HT1080 (cell line): ENCODE measurements around the gene APOC3. TPM values are rescaled to one million over a fixed set of nuclear protein-coding genes. Genes with fewer than 3 reads are reported as not detected.
A peak's percentile ranks its signal among the peaks of the same experiment; 100 is the strongest.

Experiments used
- DNase-seq: peaks from one replicate; pipeline ENCODE4 v3.0.0-alpha.2; 2015; ENCODE audit warnings: low read depth
- total RNA-seq: library from RNA; depleted of rRNA; stranded (reverse); fragments of >200 nt; shearing (Covaris generic); gene quantifications from 2 replicates; pipeline ENCODE4 v1.2.3, GENCODE V29; 2014

The APOC3 gene
- total RNA-seq, 1 experiment from 2014 or later, result not detected

DNA sequence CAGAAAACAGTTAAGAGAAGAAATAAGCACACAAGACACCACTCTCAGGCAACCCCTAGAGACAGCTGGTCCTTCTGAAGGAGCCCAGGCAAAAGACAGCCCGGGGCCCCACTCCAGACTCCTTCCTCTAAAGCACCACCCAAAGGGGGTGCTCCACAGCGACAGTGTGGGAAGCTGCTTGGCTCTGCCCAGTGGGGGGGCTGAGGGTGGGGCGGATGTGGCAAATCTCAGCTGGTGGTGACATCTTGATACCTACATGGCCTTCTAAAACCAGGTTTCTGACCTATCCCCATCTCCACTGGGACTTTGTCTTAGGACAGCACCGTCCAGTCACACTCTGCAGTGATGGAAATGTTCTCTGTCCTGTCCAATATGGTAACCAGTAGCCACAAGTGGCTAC lies 17.9 kb downstream of the APOC3 start:
- DNase-seq, result no peak

DNA sequence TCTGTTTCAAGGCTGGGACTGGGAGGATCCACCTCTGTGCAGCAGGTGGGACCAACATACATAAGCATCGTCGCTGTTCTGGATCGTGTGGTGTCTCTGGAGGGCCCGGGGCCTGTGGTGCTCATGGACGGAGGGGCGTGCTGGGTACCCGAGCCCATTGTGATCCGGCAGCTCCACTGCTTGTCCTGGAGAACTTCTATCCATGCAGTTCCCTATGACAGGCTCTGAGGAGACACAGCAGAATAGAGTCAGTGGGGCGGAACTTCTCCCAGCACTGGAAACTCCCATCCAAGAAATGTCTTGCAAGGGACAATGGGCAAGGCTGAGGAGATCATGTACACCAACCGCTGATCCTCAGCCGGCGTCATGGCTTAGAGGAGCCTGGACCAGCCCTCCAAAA lies 19.4 kb downstream of the APOC3 start:
- no peak for DNase-seq

DNA sequence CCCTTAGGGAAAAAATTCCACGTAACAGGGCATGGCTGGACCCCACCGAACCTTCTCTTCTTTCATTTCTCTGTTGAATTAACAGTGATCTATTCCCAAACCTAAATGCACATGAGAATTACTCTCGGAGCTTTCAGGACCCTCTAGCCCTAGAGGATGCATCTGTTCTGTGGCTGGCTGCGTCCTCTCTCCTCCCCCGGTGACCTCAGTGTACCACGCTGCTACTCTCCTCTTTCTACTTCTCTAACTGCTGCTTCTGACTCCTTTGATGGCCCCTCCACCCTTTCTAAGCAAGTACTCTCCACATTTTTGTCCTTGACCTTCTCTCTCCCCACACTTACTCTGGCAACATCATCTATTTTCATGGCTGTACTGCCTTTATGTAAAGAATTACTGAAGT lies 19.8 kb downstream of the APOC3 start:
- no peak for DNase-seq

DNA sequence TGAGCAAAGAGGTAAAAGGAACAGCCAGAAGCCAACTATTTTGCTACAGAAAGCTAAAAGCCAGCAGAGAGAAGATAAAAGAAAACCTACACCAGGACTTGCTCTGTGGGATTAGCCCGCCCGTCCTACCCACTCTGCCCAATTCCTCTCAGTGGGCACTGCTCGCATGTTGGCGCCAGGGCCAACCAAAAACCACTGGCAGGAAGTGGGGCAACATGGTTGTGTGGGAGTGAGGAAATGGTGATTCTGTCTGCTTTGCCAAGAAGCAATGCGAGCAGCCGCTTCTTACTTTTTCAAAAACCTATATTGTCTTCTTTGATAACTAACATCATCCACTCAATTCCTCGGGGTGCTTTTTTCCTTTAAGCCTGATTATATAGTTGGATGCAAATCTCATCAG lies 21.9 kb downstream of the APOC3 start:
- no peak for DNase-seq

DNA sequence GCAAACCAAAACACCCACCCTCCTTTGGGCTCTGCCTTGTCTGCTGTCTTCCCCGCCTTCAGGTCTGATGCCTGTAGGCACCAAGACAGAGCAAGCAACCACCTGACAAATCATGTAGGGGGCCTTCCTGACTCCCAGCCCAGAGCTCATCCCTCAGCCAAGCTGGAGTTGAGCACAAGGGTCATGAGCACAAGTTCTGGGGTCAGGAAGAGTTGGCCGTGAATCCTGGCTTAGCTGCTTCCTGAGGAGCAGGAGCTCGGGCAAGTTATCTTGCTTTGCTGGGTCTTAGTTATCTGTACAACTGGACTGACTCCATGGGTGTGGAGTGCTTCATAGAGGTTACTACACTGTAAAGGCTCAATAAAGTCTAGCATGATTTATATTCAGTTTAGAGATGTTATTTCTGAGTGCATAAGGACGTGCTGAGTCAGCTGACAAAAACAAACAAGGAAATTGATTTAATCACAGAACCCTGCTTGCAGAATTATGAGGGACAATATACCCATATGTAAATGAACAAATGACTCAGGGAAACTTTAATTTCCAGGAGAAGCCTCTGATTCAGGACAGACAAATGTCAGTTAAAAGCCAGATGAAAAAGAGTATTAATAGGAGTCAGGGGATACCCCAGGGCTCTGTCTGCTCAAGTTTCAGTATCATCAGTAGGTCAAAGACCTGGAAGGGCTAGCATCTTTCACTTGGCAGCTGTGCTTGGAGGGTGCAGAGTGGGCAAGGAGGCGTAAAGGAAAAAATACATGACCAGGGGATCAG lies 22.7 kb downstream of the APOC3 start:
- peak; percentile 32 for DNase-seq

DNA sequence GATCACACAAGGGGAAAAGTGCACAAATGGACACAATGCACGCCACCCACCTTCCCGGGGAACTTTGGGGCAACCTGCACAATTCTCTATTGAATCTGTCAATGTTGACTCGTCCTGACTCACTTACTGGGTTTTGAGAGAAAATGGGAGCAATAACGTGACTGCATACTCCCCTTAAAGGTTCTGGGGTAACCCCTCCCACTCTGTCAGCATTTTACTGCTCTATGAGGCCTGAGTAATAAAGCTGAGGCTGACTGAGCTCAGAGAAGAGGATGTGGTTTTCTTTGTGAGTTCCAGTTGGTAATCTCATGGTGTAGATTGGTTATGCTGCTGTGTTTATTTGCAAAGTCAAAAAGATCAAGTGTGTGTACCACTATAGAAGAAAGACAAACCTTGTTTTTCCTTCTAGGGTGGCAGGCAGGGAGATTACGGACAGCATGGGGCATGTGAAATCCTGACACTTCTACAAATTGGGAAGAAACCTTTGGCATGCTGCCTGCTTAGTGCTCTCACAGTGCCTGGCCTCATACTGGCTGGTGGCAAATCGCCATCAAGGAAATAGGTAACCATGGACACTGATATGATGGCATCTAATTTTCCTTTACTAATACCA lies 23.9 kb downstream of the APOC3 start:
- peak; percentile 99 for DNase-seq

DNA sequence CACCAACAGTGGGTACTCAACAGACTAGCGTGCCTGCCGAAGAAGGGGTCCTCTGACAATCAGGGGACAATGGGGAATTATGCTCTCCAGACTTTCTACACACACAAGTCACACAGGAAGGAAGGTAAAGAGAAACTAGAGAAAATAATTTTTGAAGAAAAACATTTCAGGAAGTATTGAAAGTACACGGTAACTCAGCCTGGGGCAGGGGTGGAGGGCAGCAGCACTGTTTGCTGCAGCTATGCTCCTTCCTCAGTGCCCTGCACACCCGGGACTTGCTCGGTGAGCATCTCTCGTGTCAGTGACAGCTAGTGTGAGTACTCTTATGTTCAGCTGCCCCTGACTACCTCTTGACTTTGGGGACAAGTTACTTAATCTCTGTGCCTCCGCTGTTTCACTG lies 25.7 kb downstream of the APOC3 start:
- DNase-seq, result no peak

DNA sequence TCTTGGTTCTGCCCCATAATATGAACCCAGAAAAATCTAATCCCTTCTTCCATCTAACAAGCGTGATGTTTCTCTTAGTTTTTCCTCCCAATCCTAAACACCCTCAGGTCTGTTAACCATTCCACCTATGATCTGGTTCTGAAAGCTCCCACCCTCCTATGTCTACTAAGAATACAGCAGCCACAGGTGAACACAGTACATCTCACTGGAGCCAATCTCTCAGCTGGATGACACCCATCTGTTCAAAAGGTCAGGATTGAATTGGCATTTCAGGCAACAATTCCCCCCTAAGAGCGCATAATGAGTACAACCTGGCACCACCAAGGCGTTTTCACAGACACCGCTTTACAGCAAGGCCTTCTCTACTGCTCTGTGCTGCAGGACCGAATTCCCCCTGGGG lies 26.7 kb downstream of the APOC3 start:
- no peak for DNase-seq

DNA sequence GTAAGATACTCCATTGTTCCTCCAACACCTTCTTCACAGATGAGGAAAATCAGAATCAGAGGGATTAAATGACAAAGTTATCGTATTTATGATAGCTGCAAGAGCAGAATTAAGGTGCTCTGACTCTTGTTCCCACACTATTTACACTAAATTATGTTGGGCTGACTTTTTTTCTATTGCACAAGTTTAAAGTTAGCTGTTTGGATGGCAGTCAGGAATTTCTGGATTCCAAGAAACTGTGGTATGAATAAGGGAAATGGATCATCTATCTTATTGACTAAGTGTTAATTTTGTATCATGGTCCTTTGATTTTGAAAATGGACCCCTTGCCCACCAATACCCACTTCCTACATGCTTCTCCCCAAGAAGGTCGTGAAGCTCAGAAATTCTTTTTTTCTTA lies 27.6 kb downstream of the APOC3 start:
- DNase-seq, result no peak

DNA sequence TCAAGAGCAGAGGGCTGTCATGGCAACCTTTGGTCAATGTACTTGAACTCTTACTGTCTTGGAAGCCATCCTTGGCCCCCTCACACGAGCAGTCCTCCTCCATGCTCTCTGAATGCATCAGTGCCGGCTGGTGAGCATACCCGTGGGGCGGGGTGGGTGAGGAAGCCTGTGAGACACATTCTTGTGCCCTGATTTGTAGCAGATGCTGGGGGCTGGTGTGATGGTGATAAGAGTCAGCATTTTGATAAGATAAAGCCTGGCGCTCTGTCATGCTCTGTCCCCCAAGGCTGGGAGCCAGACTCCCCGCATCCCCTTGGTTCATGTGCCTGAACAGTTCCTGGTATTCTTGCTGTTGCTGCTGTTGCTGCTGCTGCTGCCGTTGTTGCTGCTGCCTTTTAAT lies 28.2 kb downstream of the APOC3 start:
- DNase-seq, result no peak

DNA sequence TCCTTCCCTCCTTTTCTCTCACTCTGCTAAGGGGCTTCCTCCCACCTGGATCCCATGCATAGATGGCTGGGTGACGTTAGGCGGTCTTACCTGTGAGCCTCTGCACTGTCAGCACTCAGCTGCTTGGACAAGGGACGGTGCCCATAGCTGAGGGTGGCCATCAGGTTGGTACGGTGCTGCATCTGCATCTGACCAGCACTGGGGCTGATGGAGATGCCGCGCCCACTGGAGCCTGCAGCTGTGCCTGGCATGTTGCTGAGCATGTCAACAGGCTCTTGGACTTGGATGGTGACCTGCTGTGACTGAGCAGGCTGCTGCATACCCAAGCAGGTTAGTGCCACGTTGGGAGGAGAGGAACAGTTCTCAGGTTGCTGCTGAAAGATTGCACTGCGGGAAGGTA lies 29.5 kb downstream of the APOC3 start:
- no peak for DNase-seq

DNA sequence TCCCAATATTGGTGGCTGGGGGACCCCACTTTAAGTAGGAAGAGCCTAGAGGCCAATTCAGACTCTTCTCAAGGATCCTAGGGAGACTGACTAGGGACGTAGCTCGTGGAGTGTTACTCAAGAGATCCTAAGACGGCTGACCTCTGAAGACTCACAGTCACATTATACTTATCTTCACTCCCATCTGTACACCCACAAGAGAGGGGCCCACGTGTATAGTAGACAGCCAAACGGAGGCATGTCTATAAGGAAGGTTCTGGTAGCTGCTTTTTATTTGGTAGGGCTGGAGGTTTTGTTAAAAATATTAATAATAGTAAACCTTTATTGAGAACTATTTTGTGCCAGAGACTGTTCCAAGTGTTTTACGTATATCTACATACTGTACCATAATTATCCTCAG lies 30.6 kb downstream of the APOC3 start:
- no peak for DNase-seq

DNA sequence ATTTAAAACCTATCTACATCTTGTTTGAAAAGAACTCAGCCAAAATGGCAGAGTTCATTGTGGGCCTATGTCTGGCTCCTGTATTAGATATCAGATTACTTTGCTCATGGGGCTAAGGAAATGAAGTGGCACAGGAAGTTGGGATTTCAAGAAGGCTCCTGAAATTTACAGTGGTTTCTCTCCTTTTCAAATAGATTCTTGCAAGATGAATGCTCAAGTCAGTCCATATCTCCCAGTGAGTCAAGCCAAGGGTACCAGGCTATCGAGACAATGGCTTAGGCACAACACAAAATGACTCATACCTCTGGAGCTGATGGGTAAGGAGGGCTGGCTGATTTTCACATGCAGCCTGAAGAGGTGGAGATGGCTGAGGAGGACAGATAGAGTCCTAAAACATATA lies 31.8 kb downstream of the APOC3 start:
- peak; percentile 98 for DNase-seq

DNA sequence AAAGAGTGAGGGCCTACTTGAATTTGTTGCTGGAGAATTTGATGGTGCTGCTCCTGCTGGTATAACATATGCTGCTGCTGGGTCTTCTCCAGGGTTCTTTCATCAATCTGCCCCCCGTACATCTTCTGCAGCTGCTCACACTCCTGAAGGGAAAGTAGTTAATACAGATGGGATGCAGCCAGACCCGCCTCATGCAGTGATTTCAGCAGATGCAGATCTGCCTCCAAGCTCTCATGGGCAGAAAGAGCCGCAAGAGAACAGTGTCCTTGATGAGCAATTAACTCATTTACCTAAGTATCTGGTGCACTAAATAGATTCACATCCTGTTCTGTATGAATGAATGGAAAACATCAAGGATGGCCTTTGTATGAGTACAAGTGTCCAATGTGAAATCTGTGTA lies 32.5 kb downstream of the APOC3 start:
- DNase-seq, result no peak

DNA sequence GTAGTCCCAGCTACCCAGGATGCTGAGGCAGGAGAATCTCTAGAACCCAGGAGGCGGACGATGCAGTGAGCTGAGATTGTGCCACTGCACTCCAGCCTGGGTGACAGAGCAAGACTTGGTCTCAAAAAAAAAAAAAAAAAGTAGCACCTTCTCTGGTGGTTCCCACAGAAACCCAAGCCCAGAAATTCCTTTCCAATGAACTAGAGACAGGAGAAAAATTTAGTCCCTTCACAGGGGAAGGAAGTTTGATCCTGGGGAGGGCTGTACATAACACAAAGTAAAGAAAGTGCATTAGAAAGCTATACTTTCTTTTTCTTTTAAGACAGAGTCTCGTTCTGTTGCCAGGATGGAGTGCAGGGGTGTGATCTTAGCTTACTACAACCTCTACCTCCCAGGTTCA lies 33.2 kb downstream of the APOC3 start:
- DNase-seq, result peak; percentile 40

DNA sequence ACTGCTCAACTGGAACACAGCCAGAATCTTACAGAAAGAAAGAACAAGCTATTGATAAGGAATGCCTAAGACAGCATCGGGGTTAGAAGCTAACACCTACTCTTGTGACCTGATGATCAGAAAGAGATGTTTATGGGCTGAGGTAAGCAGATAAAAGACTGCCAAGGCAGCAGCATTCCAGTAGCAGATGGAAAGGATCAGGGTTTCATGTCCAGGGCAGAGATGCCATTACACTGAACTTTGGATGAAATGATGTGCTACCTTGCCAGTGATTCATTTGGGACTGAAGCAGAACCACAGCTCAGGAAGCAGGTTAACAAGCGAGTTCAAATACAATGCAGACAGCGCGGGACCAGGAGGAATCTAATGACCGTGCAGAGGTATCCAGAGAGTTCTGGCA lies 34.8 kb downstream of the APOC3 start:
- no peak for DNase-seq

DNA sequence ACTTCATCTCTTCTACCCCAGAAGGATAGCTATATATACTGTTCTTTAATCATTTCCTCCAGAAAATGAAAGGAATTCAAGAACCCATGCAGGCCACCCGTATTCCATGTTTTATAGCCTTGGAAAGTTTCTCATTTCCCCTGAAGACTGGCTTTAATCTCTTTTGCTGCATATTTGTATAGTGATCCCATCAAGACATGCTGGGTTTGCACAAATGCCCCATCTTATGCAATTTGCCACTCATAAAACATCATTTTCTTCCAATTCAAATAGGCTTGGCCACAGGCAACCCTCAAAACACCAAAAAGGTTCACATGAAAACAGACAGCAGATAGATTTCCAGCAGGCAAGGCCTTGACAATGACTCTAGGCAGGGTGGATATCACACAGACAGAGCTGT lies 36.0 kb downstream of the APOC3 start:
- DNase-seq, result no peak

DNA sequence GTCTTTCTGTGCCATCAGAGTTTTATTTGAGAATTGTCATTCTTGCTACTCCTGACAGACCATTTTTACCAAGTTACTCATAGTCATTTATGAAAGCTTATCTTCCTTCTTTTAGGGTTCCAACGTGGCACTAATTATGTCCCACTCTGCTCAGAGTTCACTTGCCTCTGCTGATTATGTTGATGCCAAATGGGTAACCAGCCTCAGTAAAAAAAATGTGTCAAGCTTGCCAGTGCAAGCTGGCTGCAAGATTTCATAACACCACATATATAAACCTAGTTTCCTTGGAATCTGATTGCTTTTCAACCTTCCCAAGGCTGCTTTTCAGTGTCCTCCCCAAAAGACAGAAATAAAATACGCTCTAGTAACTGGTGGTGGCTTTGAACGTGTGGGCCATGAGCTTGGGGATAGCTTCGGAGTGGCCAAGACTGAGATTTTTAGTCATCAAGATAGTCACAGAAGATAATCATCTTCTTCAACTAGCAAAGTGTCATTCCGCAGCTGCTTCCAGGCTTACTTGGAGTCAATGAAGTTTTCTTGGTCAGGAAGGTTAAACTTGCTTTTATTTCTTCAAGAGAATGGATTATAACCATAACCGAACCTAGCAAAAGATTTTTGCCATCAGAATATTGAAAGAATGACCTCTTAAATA lies 37.2 kb downstream of the APOC3 start:
- DNase-seq, result no peak

DNA sequence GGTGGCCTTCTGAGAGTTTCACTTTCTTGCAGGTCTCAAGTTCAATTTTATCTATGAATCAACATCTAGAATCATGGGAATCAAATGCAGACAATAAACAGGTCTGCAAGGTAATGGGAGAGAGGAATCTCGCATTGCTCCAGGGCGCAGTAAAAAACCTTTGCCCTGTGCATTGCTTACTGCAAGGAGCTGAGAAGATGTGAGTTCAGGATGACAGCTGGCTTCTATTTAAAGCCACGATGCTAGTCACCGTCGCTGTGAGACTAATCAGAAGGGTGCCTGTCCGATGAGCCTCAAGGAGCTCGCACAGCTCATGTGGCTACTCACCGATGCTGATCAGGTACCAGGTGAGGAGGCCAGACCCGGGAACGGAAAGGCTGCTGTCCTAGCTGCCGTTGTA lies 37.9 kb downstream of the APOC3 start:
- no peak for DNase-seq

DNA sequence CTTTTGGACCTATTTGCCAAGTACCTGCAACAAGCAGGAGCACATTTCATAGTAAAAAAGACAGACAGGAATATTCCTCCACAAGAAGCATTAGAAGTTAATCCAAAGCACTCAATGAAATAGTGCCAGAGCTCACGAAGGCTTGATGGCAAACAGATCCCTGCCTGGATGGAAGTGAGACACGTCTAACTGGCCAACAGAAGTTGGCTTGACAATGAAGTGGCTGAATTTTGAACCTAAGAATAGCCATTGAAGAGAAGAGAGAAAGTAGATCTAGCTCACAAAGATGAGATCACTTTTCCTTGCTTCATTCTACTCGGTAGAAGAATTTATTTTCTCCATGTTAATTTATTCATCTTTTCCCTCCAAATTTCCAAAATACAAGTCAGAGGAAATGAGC lies 38.4 kb downstream of the APOC3 start:
- no peak for DNase-seq

DNA sequence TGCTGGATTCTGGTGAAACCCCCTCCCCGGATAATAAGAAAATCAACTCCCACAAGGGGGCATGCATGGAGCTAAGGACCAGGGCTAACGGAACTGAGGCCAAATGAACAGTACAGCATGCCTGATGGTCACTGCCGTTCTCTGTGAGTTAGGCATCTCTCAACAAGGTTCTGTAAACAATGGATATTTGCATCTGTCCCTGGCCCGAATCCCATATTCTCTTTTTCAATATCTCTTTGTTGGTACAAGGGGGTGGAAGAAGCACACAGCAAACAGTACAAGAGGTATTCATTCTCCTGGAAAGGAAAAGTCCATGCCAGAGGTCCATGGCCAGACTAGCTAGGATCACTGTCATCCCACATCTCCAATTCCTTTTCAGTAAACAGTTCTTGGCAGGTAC lies 39.9 kb downstream of the APOC3 start:
- no peak for DNase-seq

DNA sequence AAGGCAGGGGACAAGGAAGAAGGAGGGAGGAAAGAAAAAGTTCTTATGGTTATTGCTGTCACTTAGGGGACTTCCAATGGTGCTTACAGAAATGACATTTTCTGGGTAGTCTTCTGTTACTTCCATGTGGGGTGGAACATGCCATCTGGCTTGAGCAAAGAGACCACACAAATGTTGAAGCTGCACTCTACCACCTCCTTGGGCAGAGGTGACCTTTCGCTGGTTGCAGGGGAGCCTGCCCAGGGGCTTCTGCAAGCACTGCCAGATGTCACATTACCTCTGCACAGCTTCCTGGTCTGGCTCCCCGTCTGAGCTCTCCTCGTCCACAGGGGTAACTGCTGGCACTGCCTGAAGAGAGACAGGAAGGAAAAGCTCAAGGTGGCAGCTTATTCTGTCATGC lies 40.3 kb downstream of the APOC3 start:
- no peak for DNase-seq

DNA sequence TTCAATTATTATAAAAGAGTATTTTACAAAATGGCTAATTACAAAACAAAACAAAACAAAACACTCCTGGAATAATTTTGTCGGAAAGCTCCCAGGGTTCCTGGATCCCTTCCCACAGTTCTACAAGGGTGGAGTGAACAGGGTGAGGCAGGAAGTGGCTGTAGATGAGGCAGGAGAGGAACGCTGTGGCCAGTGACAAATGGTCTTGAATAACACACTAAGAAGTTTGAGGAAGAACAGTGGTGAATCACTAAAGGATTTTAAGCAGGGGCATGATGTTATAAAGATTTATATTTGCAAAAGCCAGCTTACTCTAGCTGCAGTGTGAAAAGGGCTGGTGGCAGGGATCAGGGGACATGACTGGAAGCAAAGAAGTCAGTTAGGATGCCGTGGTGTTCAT lies 41.5 kb downstream of the APOC3 start:
- DNase-seq, result peak; percentile 94
